Urothelium cell line (cell line): ENCODE measurements around the gene SORD.

Source experiments
- DNase-seq: peaks from one replicate; pipeline ENCODE4 v3.0.0; 2011; ENCODE audit warnings: low spot score, mixed read lengths
- FAIRE-seq: peaks from 2 replicates; lab custom pipeline; 2011; peaks lifted over from hg19 to GRCh38; lab: Jason Lieb, UNC

The SORD gene

GRCh38 chr15:45114076-45114750 lies 91.2 kb downstream of the SORD start, which contains the start of the genes DUOX2 and DUOXA2:
TSS of gene DUOX2 (minus strand) at chr15:45114172. CDS start at chr15:45113411, 761 bp downstream.
TSS of gene DUOXA2 (plus strand) at chr15:45114326. CDS start at chr15:45114606, 280 bp downstream.
- DNase-seq, result no peak
- no peak for FAIRE-seq

DNA sequence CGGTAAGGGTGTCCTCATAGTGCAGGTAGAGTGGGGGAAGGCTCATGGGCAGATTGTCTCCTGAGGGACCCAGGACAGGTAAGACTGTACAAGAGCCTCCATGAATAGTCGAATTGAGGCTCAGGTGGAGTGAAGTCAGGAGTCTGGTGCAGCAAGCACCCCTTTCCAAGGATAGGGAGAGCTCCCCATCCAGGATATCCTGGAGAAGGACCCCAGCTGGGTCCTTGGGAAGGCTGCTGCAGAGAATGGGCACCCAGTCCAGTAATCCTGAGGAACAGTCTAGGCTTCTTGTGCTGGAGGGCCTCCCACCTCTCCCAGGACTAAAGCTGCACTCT lies 91.7 kb downstream of the SORD start:
- no peak for FAIRE-seq
- DNase-seq, result no peak

DNA sequence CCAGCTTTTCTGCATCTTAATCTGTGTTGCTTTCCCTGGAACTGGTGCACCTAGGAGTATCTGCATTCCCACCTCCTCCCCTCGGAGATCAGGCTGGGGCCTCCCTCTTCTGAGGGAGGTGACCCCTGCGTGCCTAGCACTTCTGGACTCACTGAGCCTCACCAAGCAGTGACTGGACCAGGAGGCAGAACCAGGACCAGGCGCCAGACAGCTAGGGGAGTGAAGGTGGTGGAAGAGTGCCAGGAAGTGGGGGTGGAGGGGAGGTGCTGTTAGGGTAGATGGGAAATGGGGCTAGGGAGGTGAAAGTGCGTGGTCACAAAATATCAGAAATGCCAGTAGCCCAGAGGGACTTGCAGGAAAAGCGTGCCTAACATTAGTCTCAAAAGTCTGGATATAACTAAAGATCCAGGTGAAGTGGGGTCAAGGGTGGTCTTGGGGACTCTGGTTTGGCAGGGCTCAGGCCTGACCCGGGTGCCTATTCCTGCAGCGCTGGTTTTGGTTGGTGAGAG lies 92.4 kb downstream of the SORD start:
- FAIRE-seq, result no peak

GRCh38 chr15:45116006-45116481 lies 93.0 kb downstream of the SORD start:
- no peak for DNase-seq
- FAIRE-seq, result no peak

More for the DNA sequence above, 92.4 kb downstream of the SORD start:
- DNase-seq, result no peak

DNA sequence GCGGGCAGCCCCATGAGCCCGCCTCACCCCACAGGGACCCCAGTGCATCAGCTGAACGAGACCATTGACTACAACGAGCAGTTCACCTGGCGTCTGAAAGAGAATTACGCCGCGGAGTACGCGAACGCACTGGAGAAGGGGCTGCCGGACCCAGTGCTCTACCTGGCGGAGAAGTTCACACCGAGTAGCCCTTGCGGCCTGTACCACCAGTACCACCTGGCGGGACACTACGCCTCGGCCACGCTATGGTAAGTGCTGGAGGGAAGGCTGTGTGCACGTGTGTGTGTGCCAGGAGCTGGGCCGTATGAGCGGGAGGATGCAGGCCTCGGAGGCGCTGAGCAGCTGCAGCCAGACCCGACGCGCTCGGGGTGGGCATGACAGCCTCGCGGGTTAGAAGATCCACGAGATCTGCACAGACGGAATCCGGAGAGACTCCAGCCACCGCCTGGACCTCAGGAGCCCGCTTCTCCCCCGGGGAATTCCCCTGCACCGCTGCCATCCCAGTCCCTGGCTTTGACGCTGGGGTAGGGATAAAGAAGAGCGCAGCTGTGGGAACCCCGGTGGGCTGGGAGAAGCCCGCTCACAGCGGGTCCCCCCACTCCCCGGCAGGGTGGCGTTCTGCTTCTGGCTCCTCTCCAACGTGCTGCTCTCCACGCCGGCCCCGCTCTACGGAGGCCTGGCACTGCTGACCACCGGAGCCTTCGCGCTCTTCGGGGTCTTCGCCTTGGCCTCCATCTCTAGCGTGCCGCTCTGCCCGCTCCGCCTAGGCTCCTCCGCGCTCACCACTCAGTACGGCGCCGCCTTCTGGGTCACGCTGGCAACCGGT lies 93.7 kb downstream of the SORD start:
- FAIRE-seq (no peak), DNase-seq (no peak)

GRCh38 chr15:45117308-45118130 lies 94.5 kb downstream of the SORD start:
- FAIRE-seq, result no peak
- DNase-seq, result no peak

- DNase-seq (peak; percentile 91), FAIRE-seq (peak; percentile 61)
Measured at GRCh38 chr15:45118131-45118588, 95.2 kb downstream of the SORD start.

DNA sequence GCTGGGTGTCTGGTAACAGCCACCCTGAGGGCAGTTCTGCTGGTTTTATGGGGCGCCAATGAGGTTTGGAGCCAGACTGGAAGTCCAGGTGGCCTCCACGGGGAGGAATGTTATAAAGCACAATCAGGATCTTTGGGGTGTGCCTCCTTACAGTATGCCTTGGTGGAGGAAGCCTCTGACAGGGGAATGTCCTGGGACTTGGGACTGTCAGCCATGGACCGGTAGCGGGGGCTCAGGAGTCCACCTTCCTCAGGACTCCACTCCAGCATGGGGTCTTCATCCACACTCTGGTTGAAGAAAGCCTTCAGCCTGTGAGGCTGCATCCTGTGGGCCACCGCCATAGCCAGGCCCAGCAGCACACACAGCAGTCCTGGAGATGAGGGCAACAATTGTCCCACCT lies 96.0 kb downstream of the SORD start:
- DNase-seq, result no peak
- FAIRE-seq, result no peak

DNA sequence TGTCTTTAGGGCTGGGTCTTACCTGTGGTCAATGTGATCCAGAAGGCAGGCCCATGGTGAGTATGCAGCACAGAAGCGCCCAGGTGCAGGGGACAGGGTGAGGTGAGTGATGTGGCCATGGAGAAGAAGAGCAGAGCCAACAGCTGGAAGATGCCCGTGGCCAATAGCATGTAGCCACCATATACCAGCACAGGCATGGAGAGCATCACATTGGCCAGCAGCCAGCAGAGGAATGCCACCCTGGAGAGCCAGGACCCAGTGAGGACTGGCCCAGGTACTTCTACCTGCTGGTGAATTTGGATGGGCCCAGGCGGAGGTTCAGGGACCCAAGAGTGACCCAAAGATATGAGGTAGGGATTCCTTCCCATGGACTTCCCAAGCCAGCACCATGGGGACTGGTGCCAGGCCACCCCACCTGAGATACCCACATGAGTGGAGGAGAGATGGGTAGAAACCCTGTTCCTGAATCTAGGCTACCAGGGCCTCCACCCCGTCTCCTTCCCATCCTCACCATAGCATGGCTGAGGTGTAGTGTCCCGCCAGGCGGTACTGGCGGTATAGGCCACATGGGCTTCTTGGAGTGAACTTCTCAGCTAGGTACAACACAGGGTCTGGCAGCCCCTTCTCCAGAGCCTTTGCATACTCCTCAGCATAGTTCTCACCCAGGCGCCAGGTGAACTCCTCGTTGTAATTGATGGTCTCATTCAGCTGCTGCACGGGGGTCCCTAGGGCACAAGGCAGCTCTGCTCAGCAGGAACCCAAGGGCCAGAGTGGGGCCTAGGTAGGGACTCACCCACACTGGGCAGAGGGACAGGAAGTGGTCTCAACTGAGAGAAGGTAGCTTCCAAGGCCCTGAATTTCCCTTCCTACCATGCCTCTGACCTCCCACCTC lies 97.3 kb downstream of the SORD start:
- FAIRE-seq, result no peak
- DNase-seq, result no peak

DNA sequence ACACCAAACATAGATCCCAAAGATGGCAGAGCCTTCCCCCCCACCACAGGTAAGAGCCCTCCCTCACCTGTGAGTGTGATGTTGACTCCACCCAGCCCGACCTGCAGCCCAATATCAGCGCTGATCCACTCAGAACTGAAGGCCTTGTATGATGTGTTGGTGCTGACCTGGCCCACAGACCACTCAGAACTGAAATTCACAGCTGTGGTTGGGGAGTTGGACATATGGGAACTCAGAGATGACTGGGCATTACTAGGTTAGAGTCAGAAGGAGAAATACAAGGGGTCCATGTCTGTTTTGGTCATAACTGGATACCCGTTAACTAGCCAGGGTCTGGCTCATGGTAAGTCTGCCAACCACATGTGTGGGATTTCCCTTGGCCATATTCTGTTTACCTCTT lies 98.0 kb downstream of the SORD start:
- no peak for FAIRE-seq

DNA sequence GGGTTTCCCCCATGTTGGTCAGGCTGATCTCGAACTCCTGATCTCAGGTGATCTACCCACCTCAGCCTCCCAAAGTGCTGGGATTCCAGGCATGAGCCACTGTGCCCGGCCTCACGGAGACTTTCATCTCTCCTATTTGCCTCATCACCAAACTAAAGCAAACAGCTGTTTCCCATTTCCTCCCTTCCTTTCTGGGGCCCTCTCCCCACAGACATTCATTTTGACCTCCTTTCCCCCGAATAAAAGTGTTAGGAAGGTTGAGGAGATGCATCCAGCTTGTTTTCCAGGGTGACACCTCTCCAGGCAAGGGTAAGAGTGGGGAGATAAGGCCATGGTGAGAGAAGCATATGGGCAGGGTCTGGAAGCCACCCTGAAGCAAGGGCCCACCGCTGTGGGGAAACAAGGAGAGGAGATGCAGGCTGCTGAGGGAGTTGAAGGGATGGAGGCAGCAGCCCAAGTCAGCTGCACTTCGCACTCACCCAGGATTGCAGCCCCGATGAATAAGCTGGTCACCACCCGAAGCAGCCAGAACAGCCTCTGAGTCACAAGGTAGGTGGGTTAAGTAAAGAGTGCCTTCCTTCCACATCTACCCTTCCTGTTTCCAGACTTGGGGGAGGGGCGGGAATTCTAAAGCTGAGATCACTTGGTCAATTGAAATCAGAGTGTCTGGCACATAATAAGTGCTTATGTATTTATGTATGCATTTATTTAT lies 98.9 kb downstream of the SORD start:
- DNase-seq, result peak; percentile 87
- FAIRE-seq, result no peak

More for the DNA sequence above, 98.0 kb downstream of the SORD start:
- DNase-seq, result no peak

- DNase-seq, result no peak
- no peak for FAIRE-seq
Measured at GRCh38 chr15:45122719-45123118, 99.7 kb downstream of the SORD start.

DNA sequence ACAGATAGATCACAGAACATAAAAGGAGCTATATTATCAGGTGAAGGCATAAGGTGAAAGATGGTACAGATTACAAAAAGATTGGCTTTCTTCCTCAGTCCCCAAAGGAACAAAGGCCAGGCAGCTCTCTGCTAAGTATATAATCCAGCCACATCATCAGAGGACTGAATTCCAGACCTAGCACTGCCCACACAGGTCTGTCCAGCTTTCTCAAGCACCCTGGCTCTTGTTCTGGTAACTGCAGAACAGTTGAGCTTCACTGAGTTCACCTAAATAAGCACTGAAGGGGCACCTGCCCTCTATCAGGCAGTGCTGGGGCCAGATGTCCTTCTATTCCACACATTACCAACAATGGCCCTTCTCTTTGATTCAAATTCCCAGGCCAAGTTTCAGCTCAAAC lies 100.4 kb downstream of the SORD start:
- FAIRE-seq (no peak), DNase-seq (no peak)

DNA sequence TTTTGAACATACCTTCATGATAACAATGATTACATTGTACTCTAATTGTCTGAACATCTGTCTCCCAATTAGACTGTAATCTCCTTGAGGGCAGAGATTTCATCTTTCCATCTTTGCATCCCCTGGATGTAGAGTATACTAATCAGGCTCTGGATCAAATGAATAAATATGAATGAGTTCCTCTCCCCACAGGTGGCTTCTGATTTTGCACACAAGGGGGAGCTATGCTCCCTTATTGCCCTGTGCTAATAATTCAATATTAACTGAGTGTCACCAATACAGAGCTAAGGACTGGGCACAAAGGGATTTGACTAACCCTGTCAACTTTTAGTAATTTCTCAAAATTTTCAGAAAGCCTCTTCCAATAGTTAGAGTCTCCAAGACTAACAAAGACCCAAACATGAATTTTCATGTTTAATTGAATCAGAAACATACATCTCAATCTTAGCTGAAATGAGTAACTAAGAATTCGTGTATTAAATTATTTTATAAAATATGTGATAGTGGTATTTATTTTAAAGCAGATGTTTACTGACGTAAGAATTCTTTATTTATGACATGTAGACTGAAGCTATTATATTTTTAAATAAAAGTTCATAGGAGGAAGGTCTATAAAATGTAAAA lies 103.7 kb downstream of the SORD start:
- no peak for FAIRE-seq
- DNase-seq, result no peak
